ENCODE results near the gene ZBTB8B. TPM values are rescaled to one million over a fixed set of nuclear protein-coding genes. Genes with fewer than 3 reads are reported as not detected.

ZBTB8B gene
- total RNA-seq, 2 experiments from 2014 or later: not detected

- BruUV-seq (replicated peaks): no TSS peak
- Histone ChIP-seq H3K4me1 (ENCODE audit: insufficient read depth, low read length, poor library complexity, severe bottlenecking) (no peaks in the 10 kb centered on the region), H2AFZ (ENCODE audit: low read length) (no peak overlapping the region; the same call in 1 of the 2 replicates), H3K9me2 (ENCODE audit: insufficient read depth, low read length) (no peaks in the 10 kb centered on the region), H4K20me1 (ENCODE audit: insufficient read depth, low read length) (no peaks in the 10 kb centered on the region), H3K9me3 (ENCODE audit: low read length) (no peaks in the 10 kb centered on the region), H3K27ac (ENCODE audit: low read depth, low read length, poor library complexity, severe bottlenecking) (no peak overlapping the region), H3K4me3 (ENCODE audit: low read depth, low read length, poor library complexity, severe bottlenecking) (peak overlapping the region; percentile 64), H3K4me2 (ENCODE audit: low read length) (peak overlapping the region; percentile 63), H3K79me2 (ENCODE audit: insufficient read depth, low read depth, low read length) (no peaks in the 10 kb centered on the region), H3K36me3 (ENCODE audit: insufficient read depth, low read length) (no peaks in the 10 kb centered on the region)
- CTCF ChIA-PET (ENCODE audit: unreplicated experiment): no interaction called here
- POLR2A ChIA-PET: no interaction called here
- TF ChIP-seq CTCF (conservative IDR thresholded peaks at IDR 0.05; ENCODE audit: low read length): no peak
- no peak for TF ChIP-seq EZH2phosphoT487 (IDR thresholded peaks at IDR 0.05; ENCODE audit: borderline replicate concordance, low read depth, low read length)
- peak; percentile 21 for DNase-seq (ENCODE audit: low spot score)
- intact Hi-C loops (cut with micrococcal nuclease; ENCODE audit: unreplicated experiment): no loop called here
These were observed 35.7 kb downstream of the ZBTB8B start for GRCh38 chr1:32500387-32501209.

- Histone ChIP-seq H4K20me1 (ENCODE audit: insufficient read depth, low read length) (no peaks in the 10 kb centered on the region), H3K4me1 (ENCODE audit: insufficient read depth, low read length, poor library complexity, severe bottlenecking) (no peaks in the 10 kb centered on the region), H3K27ac (ENCODE audit: low read depth, low read length, poor library complexity, severe bottlenecking) (no peak overlapping the region), H3K36me3 (ENCODE audit: insufficient read depth, low read length) (no peaks in the 10 kb centered on the region), H3K9me2 (ENCODE audit: insufficient read depth, low read length) (no peaks in the 10 kb centered on the region), H2AFZ (ENCODE audit: low read length) (no peak overlapping the region), H3K9me3 (ENCODE audit: low read length) (no peaks in the 10 kb centered on the region), H3K4me2 (ENCODE audit: low read length) (no peak overlapping the region), H3K79me2 (ENCODE audit: insufficient read depth, low read depth, low read length) (no peaks in the 10 kb centered on the region), H3K4me3 (ENCODE audit: low read depth, low read length, poor library complexity, severe bottlenecking) (no peak overlapping the region)
- intact Hi-C loops (cut with micrococcal nuclease; ENCODE audit: unreplicated experiment): no loop called here
- DNase-seq (ENCODE audit: low spot score): no peak
- ChIA-PET CTCF (ENCODE audit: unreplicated experiment) (no interaction called here), POLR2A (interaction anchor here (0.6 kb wide), 1 partner anchor 104 kb away, joined by 4 read pairs; no protein-coding TSS in a partner anchor)
- no peak for TF ChIP-seq EZH2phosphoT487 (IDR thresholded peaks at IDR 0.05; ENCODE audit: borderline replicate concordance, low read depth, low read length)
- no peak for TF ChIP-seq CTCF (conservative IDR thresholded peaks at IDR 0.05; ENCODE audit: low read length)
- BruUV-seq (replicated peaks): no TSS peak
These were observed 37.0 kb downstream of the ZBTB8B start for GRCh38 chr1:32501865-32502264.

GRCh38 chr1:32503153-32503552 is 38.3 kb downstream of the ZBTB8B start:
- H3K27ac ChIP-seq (ENCODE audit: low read depth, low read length, poor library complexity, severe bottlenecking): no peak overlapping the region
- no TSS peak for BruUV-seq (replicated peaks)

More at GRCh38 chr1:32503153-32503552, 38.3 kb downstream of the ZBTB8B start:
- Histone ChIP-seq H3K79me2 (ENCODE audit: insufficient read depth, low read depth, low read length) (no peaks in the 10 kb centered on the region), H3K9me3 (ENCODE audit: low read length) (no peaks in the 10 kb centered on the region), H3K9me2 (ENCODE audit: insufficient read depth, low read length) (no peaks in the 10 kb centered on the region), H3K36me3 (ENCODE audit: insufficient read depth, low read length) (no peaks in the 10 kb centered on the region), H3K4me1 (ENCODE audit: insufficient read depth, low read length, poor library complexity, severe bottlenecking) (no peaks in the 10 kb centered on the region), H3K4me2 (ENCODE audit: low read length) (no peak overlapping the region), H2AFZ (ENCODE audit: low read length) (no peak overlapping the region), H4K20me1 (ENCODE audit: insufficient read depth, low read length) (no peaks in the 10 kb centered on the region), H3K4me3 (ENCODE audit: low read depth, low read length, poor library complexity, severe bottlenecking) (no peak overlapping the region)
- TF ChIP-seq EZH2phosphoT487 (IDR thresholded peaks at IDR 0.05; ENCODE audit: borderline replicate concordance, low read depth, low read length) (no peak), CTCF (conservative IDR thresholded peaks at IDR 0.05; ENCODE audit: low read length) (no peak)
- ChIA-PET POLR2A (interaction anchor here (0.6 kb wide), 1 partner anchor 18 kb away, joined by 4 read pairs; no protein-coding TSS in a partner anchor), CTCF (ENCODE audit: unreplicated experiment) (no interaction called here)
- intact Hi-C loops (cut with micrococcal nuclease; ENCODE audit: unreplicated experiment): no loop called here
- DNase-seq (ENCODE audit: low spot score): no peak

All from OCI-LY7 (cell line).